ENCODE data around the gene SDHC.

GRCh38 chr1:161388639-161389038, 74.5 kb downstream of the SDHC start:
- no peak for TF ChIP-seq ASH2L (IDR thresholded peaks at IDR 0.05; ENCODE audit: low read length)
- TF ChIP-seq SP1 (IDR thresholded peaks at IDR 0.05; ENCODE audit: low read depth, low read length) = no peak
- TF ChIP-seq NANOG (IDR thresholded peaks at IDR 0.05; ENCODE audit: insufficient read depth, low read depth, low read length, poor library complexity, severe bottlenecking) = no peak
- TF ChIP-seq CTCF (IDR thresholded peaks at IDR 0.05; ENCODE audit: control extremely low read depth in 1 of 3, insufficient read depth in 1 of 3, low read depth in 1 of 3, low read length in 3 of 3) = peak; percentile 12 to 25 (median 19); a peak in 2 of 4 replicates
- TF ChIP-seq JUND (IDR thresholded peaks at IDR 0.05; ENCODE audit: low read length) = no peak
- TF ChIP-seq POLR2A (IDR thresholded peaks at IDR 0.05; ENCODE audit: control extremely low read depth in 1 of 2, low read depth in 2 of 2, low read length in 2 of 2) = no peak
- no peak for TF ChIP-seq EZH2 (IDR thresholded peaks at IDR 0.05; ENCODE audit: low read depth, low read length, severe bottlenecking)
- TF ChIP-seq MAFK (IDR thresholded peaks at IDR 0.05; ENCODE audit: low read depth, low read length) = no peak
- no peak for TF ChIP-seq POLR2AphosphoS5 (IDR thresholded peaks at IDR 0.05; ENCODE audit: low read depth, low read length)
- TF ChIP-seq, protein P1, sequence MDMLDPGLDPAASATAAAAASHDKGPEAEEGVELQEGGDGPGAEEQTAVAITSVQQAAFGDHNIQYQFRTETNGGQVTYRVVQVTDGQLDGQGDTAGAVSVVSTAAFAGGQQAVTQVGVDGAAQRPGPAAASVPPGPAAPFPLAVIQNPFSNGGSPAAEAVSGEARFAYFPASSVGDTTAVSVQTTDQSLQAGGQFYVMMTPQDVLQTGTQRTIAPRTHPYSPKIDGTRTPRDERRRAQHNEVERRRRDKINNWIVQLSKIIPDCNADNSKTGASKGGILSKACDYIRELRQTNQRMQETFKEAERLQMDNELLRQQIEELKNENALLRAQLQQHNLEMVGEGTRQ (IDR thresholded peaks at IDR 0.05; ENCODE audit: low read length) = no peak
- TF ChIP-seq GTF2F1 (IDR thresholded peaks at IDR 0.05; ENCODE audit: borderline replicate concordance, low read depth, low read length) = no peak
- no peak for TF ChIP-seq RNF2 (IDR thresholded peaks at IDR 0.05; ENCODE audit: borderline replicate concordance, low read depth, low read length, missing control alignments, poor library complexity, severe bottlenecking)

All from H1 (cell line).